ENCODE data around the gene TOMM34. TPM values are rescaled to one million over a fixed set of nuclear protein-coding genes. Genes with fewer than 3 reads are reported as not detected.

TOMM34 gene
- total and polyA plus RNA-seq, 4 donors, result 5.1 to 13.4 (median 9.8) TPM

GRCh38 chr20:44897133-44897532 is 63.1 kb downstream of the TOMM34 start:
- 70 to 81% methylated on average over 1 of the region's 1 CpG for WGBS, 2 donors
- no peaks in the 10 kb centered on the region for H3K9me3 ChIP-seq (ENCODE audit: control insufficient read depth, low read length)
- ATAC-seq (ENCODE audit: low FRiP score) (no peak), DNase-seq (no peak)
- peaks cover 0 to 3% of the 10 kb centered on the region in 2 donors for H3K36me3 ChIP-seq (ENCODE audit: control insufficient read depth in 1 of 2, insufficient read depth in 2 of 2, low read length in 1 of 2)
- peaks cover 11 to 21% of the 10 kb centered on the region in 2 donors for H3K4me1 ChIP-seq (ENCODE audit: control insufficient read depth in 1 of 2, insufficient read depth in 2 of 2, low read length in 2 of 2)
- no peak overlapping the region for H3K4me3 ChIP-seq (ENCODE audit: low read length in 2 of 2)
- intact Hi-C loops (cut with DNase I), result no loop called here
- no peaks in the 10 kb centered on the region for H3K27me3 ChIP-seq (ENCODE audit: control insufficient read depth in 1 of 2, insufficient read depth in 2 of 2, low read length in 1 of 2)
- no peak overlapping the region for H3K27ac ChIP-seq (ENCODE audit: low read depth in 1 of 2, low read length in 2 of 2)

- peak overlapping the region in 1 of 2 donors; percentile 25 for H3K27ac ChIP-seq (ENCODE audit: low read depth in 1 of 2, low read length in 2 of 2)
- no peaks in the 10 kb centered on the region for H3K9me3 ChIP-seq (ENCODE audit: control insufficient read depth, low read length)
- intact Hi-C loops (cut with DNase I), result no loop called here
- no peak for DNase-seq
- WGBS, 2 donors, result 66% methylated on average over 1 of the region's 1 CpG
- peaks cover 0 to 2% of the 10 kb centered on the region in 2 donors for H3K36me3 ChIP-seq (ENCODE audit: control insufficient read depth in 1 of 2, insufficient read depth in 2 of 2, low read length in 1 of 2)
- no peaks in the 10 kb centered on the region for H3K27me3 ChIP-seq (ENCODE audit: control insufficient read depth in 1 of 2, insufficient read depth in 2 of 2, low read length in 1 of 2)
- no peak overlapping the region for H3K4me3 ChIP-seq (ENCODE audit: low read length in 2 of 2)
- ATAC-seq (ENCODE audit: low FRiP score), result no peak
- peaks cover 13 to 21% of the 10 kb centered on the region in 2 donors for H3K4me1 ChIP-seq (ENCODE audit: control insufficient read depth in 1 of 2, insufficient read depth in 2 of 2, low read length in 2 of 2)
Observed at GRCh38 chr20:44896583-44896982, 63.6 kb downstream of the TOMM34 start.

DNA sequence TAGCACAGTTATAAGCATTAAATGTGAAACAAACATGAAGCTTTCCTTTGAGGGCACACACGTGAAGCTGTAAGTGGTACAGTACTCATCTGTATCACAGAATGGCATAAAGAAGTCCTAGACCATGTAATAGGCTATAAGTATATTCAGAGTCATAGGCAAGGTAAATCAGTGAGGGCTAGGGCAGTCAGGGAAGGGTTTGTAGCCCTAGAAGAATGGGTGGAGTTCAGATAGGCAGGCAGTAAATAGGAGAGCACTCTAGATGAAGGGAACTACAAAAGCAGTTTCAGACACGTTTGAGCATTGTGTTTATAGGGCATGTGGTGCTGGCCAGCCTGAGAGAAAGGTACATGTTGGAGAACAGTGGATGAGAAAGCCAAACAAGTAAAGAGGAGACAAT is 65.2 kb downstream of the TOMM34 start:
- Histone ChIP-seq H3K4me3 (ENCODE audit: low read length in 2 of 2) (no peak overlapping the region), H3K27me3 (ENCODE audit: control insufficient read depth in 1 of 2, insufficient read depth in 2 of 2, low read length in 1 of 2) (no peaks in the 10 kb centered on the region), H3K4me1 (ENCODE audit: control insufficient read depth in 1 of 2, insufficient read depth in 2 of 2, low read length in 2 of 2) (peaks cover 11 to 19% of the 10 kb centered on the region in 2 donors), H3K36me3 (ENCODE audit: control insufficient read depth in 1 of 2, insufficient read depth in 2 of 2, low read length in 1 of 2) (no peaks in the 10 kb centered on the region), H3K9me3 (ENCODE audit: control insufficient read depth, low read length) (no peaks in the 10 kb centered on the region), H3K27ac (ENCODE audit: low read depth in 1 of 2, low read length in 2 of 2) (no peak overlapping the region)
- DNase-seq (no peak), ATAC-seq (ENCODE audit: low FRiP score) (no peak)
- intact Hi-C loops (cut with DNase I), result no loop called here
- 52 to 63% methylated on average over 2 of the region's 2 CpGs for WGBS, 2 donors

Other genes with a start within 250 kb of the TOMM34 start
- gene CCN5, start 245.0 kb downstream of the TOMM34 start, total RNA-seq, result 100 to 1,000 TPM in 1 of 2 donors, 10 to 100 TPM in 1; 59.4 to 186 TPM
- gene CCN5, start 245.0 kb downstream of the TOMM34 start, polyA plus RNA-seq, result 100 to 1,000 TPM in 1 of 2 donors, 10 to 100 TPM in 1; 93.1 to 137 TPM
- 10 to 100 TPM in 1 of 2 donors, 1 to 10 TPM in 1; 5.0 to 16.1 TPM for gene KCNK15, start 214.5 kb downstream of the TOMM34 start, total RNA-seq
- gene KCNK15, start 214.5 kb downstream of the TOMM34 start, polyA plus RNA-seq, result 1 to 10 TPM; 2.3 to 6.8 TPM
- 10 to 100 TPM in 1 of 2 donors, 1 to 10 TPM in 1; 2.8 to 16.6 TPM for gene RIMS4, start 149.9 kb downstream of the TOMM34 start, total RNA-seq
- 1 to 10 TPM in 1 of 2 donors, under 1 TPM in 1; 0.46 to 2.3 TPM for gene RIMS4, start 149.9 kb downstream of the TOMM34 start, polyA plus RNA-seq
- gene YWHAB, start 74.7 kb downstream of the TOMM34 start, total RNA-seq, result 100 to 1,000 TPM; 166 to 167 TPM
- gene YWHAB, start 74.7 kb downstream of the TOMM34 start, polyA plus RNA-seq, result 100 to 1,000 TPM; 105 to 117 TPM
- 10 to 100 TPM; 21.6 to 27.2 TPM for gene PABPC1L, start 50.3 kb downstream of the TOMM34 start, total RNA-seq
- gene PABPC1L, start 50.3 kb downstream of the TOMM34 start, polyA plus RNA-seq, result 10 to 100 TPM in 1 of 2 donors, 1 to 10 TPM in 1; 1.4 to 77.2 TPM
- gene STK4, start 6.1 kb upstream of the TOMM34 start, total RNA-seq, result 10 to 100 TPM; 40.1 to 41.0 TPM
- 1 to 10 TPM; 5.4 to 9.8 TPM for gene STK4, start 6.1 kb upstream of the TOMM34 start, polyA plus RNA-seq
- not detected for gene KCNS1, start 140.7 kb upstream of the TOMM34 start, total RNA-seq
- not detected for gene KCNS1, start 140.7 kb upstream of the TOMM34 start, polyA plus RNA-seq
- not detected for gene WFDC5, start 154.8 kb upstream of the TOMM34 start, total RNA-seq
- gene WFDC5, start 154.8 kb upstream of the TOMM34 start, polyA plus RNA-seq, result not detected
- not detected for gene WFDC12, start 164.1 kb upstream of the TOMM34 start, total RNA-seq
- not detected for gene WFDC12, start 164.1 kb upstream of the TOMM34 start, polyA plus RNA-seq
- under 1 TPM in 1 of 2 donors, not detected in 1; 0.96 TPM for gene PI3, start 214.5 kb upstream of the TOMM34 start, total RNA-seq
- 1 to 10 TPM; 1.1 to 2.0 TPM for gene PI3, start 214.5 kb upstream of the TOMM34 start, polyA plus RNA-seq
- not detected for gene SEMG1, start 246.6 kb upstream of the TOMM34 start, total RNA-seq
- not detected for gene SEMG1, start 246.6 kb upstream of the TOMM34 start, polyA plus RNA-seq

Measured in aorta (tissue), 5 donors.